H1 (cell line): ENCODE results near the gene KLK12. TPM values are rescaled to one million over a fixed set of nuclear protein-coding genes. Genes with fewer than 3 reads are reported as not detected.

Source experiments
- CTCF ChIA-PET: fragments of 300-600 bp; sonication (Branson Sonifier 250); formaldehyde crosslinking; loops from one replicate; lab custom pipeline; 2021; ENCODE audit not compliant: partially characterized antibody; lab: Charles Lee
- POLR2A ChIA-PET: fragments of 300-600 bp; sonication (Branson Sonifier 250); formaldehyde crosslinking; loops from one replicate; lab custom pipeline; 2021; ENCODE audit warnings: inconsistent platforms; ENCODE audit not compliant: partially characterized antibody; lab: Charles Lee
- DNase-seq, 2 experiments: peaks; one replicate each; pipeline versions ENCODE4 v3.0.0 to v3.0.0-alpha.2; 2010 to 2022; ENCODE audit warnings: low spot score in 2 of 2, low read depth in 1 of 2, mixed read lengths in 1 of 2
- FAIRE-seq: peaks from 2 replicates; lab custom pipeline; 2011; peaks lifted over from hg19 to GRCh38; lab: Jason Lieb, UNC
- H2AFZ ChIP-seq: 2 replicates; pipeline ENCODE4 v1.8.1; 2012; ENCODE audit warnings: low read length, inconsistent platforms
- H2AK5ac ChIP-seq: 2 replicates; pipeline ENCODE4 v1.6.1; 2013; ENCODE audit warnings: low read depth, low read length
- H2BK120ac ChIP-seq: replicated peaks from 2 replicates; pipeline ENCODE3; 2013; ENCODE audit warnings: low read depth, low read length, inconsistent platforms
- H2BK12ac ChIP-seq: 2 replicates; pipeline ENCODE4 v1.6.1; 2013; ENCODE audit warnings: low read depth, low read length
- H2BK15ac ChIP-seq: 2 replicates; pipeline ENCODE4 v1.6.1; 2013; ENCODE audit warnings: low read length
- H2BK20ac ChIP-seq: 2 replicates; pipeline ENCODE4 v1.6.1; 2013; ENCODE audit warnings: low read length
- H2BK5ac ChIP-seq: 2 replicates; pipeline ENCODE4 v1.6.1; 2013; ENCODE audit warnings: low read depth, low read length
- H3K14ac ChIP-seq: 2 replicates; pipeline ENCODE4 v1.6.1; 2013; ENCODE audit warnings: inconsistent platforms; ENCODE audit not compliant: insufficient read length
- H3K18ac ChIP-seq: 2 replicates; pipeline ENCODE4 v1.6.1; 2013; ENCODE audit warnings: low read length; ENCODE audit errors: extremely low read depth
- H3K23ac ChIP-seq: 2 replicates; pipeline ENCODE4 v1.6.1; 2013; ENCODE audit warnings: inconsistent platforms; ENCODE audit not compliant: insufficient read length
- H3K23me2 ChIP-seq: 2 replicates; pipeline ENCODE4 v1.6.1; 2013; ENCODE audit warnings: low read depth, low read length
- H3K27ac ChIP-seq: 2 replicates; pipeline ENCODE4 v1.6.1; 2011; ENCODE audit warnings: low read depth, low read length, inconsistent platforms
- H3K27me3 ChIP-seq, 4 experiments: replicated peaks in 1 of 4; 1 replicate in 1 of 4; 2 replicates in 3 of 4; pipeline versions ENCODE4 v1.6.1 to v1.8.1; 2011 to 2013; ENCODE audit warnings: low read length in 3 of 4, mild to moderate bottlenecking in 3 of 4, inconsistent platforms in 2 of 4, mixed read lengths in 2 of 4, moderate library complexity in 1 of 4; ENCODE audit not compliant: control insufficient read depth in 3 of 4, insufficient read depth in 3 of 4; ENCODE audit errors: extremely low read depth in 1 of 4
- H3K36me3 ChIP-seq, 4 experiments: 2 replicates each; pipeline versions ENCODE4 v1.6.1 to v1.8.1; 2011 to 2013; ENCODE audit warnings: mild to moderate bottlenecking in 4 of 4, low read length in 3 of 4, moderate library complexity in 2 of 4, control low read depth in 1 of 4, inconsistent platforms in 1 of 4; ENCODE audit not compliant: insufficient read depth in 4 of 4, control insufficient read depth in 2 of 4
- H3K4ac ChIP-seq: replicated peaks from 2 replicates; pipeline ENCODE3; 2013; ENCODE audit warnings: low read length, low read depth, mixed read lengths, inconsistent platforms; ENCODE audit not compliant: insufficient read length
- H3K4me1 ChIP-seq, 4 experiments: replicated peaks in 1 of 4; 1 replicate in 1 of 4; 2 replicates in 3 of 4; pipeline versions ENCODE4 v1.6.1 to v1.8.1; 2011 to 2013; ENCODE audit warnings: low read length in 3 of 4, inconsistent platforms in 2 of 4, mixed read lengths in 1 of 4; ENCODE audit not compliant: insufficient read depth in 4 of 4, control insufficient read depth in 3 of 4
- H3K4me2 ChIP-seq, 2 experiments: 2 replicates each; pipeline versions ENCODE4 v1.6.1 to v1.8.1; 2011 to 2013; ENCODE audit warnings: low read depth in 2 of 2, low read length in 2 of 2, control low read depth in 1 of 2, inconsistent platforms in 1 of 2, mild to moderate bottlenecking in 1 of 2; ENCODE audit not compliant: insufficient read depth in 1 of 2
- H3K4me3 ChIP-seq, 4 experiments: fragments of 200-600, 300-600 bp in 1 of 4; sonication (generic), shearing (Covaris generic), sonication (Bioruptor Twin) in 1 of 4; 2 replicates each; pipeline versions ENCODE4 v1.5.1 to v1.8.1; 2011 to 2016; ENCODE audit warnings: low read length in 4 of 4, low read depth in 3 of 4, control low read depth in 2 of 4, inconsistent platforms in 2 of 4, mild to moderate bottlenecking in 2 of 4, mixed read lengths in 1 of 4, moderate library complexity in 1 of 4; ENCODE audit not compliant: insufficient read depth in 2 of 4; ENCODE audit errors: extremely low read depth in 1 of 4
- H3K56ac ChIP-seq: replicated peaks from 2 replicates; pipeline ENCODE3; 2013; ENCODE audit warnings: low read depth, mild to moderate bottlenecking, mixed read lengths, low read length, inconsistent platforms; ENCODE audit not compliant: insufficient read length
- H3K79me1 ChIP-seq: 2 replicates; pipeline ENCODE4 v1.6.1; 2013; ENCODE audit warnings: low read depth, low read length, control low read depth
- H3K79me2 ChIP-seq, 2 experiments: 2 replicates each; pipeline versions ENCODE4 v1.6.1 to v1.8.1; 2012 to 2013; ENCODE audit warnings: low read length in 2 of 2, mild to moderate bottlenecking in 2 of 2, inconsistent platforms in 1 of 2; ENCODE audit not compliant: insufficient read depth in 2 of 2, control insufficient read depth in 1 of 2
- H3K9ac ChIP-seq, 4 experiments: replicated peaks in 1 of 4; 1 replicate in 1 of 4; 2 replicates in 3 of 4; pipeline versions ENCODE4 v1.6.1 to v1.8.1; 2011 to 2013; ENCODE audit warnings: low read depth in 3 of 4, low read length in 3 of 4, control low read depth in 2 of 4, mild to moderate bottlenecking in 2 of 4, moderate library complexity in 2 of 4, inconsistent platforms in 1 of 4; ENCODE audit errors: extremely low read depth in 1 of 4
- H3K9me3 ChIP-seq, 2 experiments: 2 replicates each; pipeline versions ENCODE4 v1.6.1 to v1.8.1; 2012 to 2013; ENCODE audit warnings: mild to moderate bottlenecking in 2 of 2, moderate library complexity in 2 of 2, control low read depth in 1 of 2, inconsistent platforms in 1 of 2, low read depth in 1 of 2, low read length in 1 of 2, mixed read lengths in 1 of 2; ENCODE audit not compliant: insufficient read depth in 2 of 2
- H4K20me1 ChIP-seq, 2 experiments: replicated peaks in 1 of 2; 2 replicates each; pipeline versions ENCODE3 to v1.8.1; 2011 to 2013; ENCODE audit warnings: inconsistent platforms in 2 of 2, low read length in 2 of 2, mild to moderate bottlenecking in 1 of 2; ENCODE audit not compliant: insufficient read depth in 2 of 2, control insufficient read depth in 1 of 2
- H4K5ac ChIP-seq: 2 replicates; pipeline ENCODE4 v1.6.1; 2013; ENCODE audit warnings: low read length, low read depth, mixed read lengths, inconsistent platforms; ENCODE audit not compliant: insufficient read length
- H4K8ac ChIP-seq: 2 replicates; pipeline ENCODE4 v1.8.0; 2013; ENCODE audit warnings: mild to moderate bottlenecking, moderate library complexity, low read length, inconsistent platforms; ENCODE audit not compliant: insufficient read depth; ENCODE audit errors: extremely low read depth
- H4K91ac ChIP-seq: replicated peaks from 2 replicates; pipeline ENCODE3; 2013; ENCODE audit warnings: low read length, mixed read lengths, inconsistent platforms; ENCODE audit not compliant: insufficient read length
- CTCF ChIP-seq, 3 experiments: IDR thresholded peaks; 1 replicate in 2 of 3; 2 replicates in 1 of 3; pipeline versions ENCODE4 v1.5.1 to v1.6.1; 2011; ENCODE audit warnings: low read length in 3 of 3, mild to moderate bottlenecking in 3 of 3, inconsistent platforms in 2 of 3, low read depth in 1 of 3, moderate library complexity in 1 of 3; ENCODE audit not compliant: insufficient read depth in 1 of 3; ENCODE audit errors: control extremely low read depth in 1 of 3
- WGBS, 2 experiments: shearing (Covaris generic) in 1 of 2; methylation state at CpG; one replicate each; pipeline versions ENCODE4 v1.1.6 to v1.1.7; 2013 to 2015; ENCODE audit warnings: low lambda C conversion rate in 2 of 2, mixed read lengths in 2 of 2, inconsistent platforms in 1 of 2, low coverage in 1 of 2, missing lambda C conversion rate in 1 of 2; ENCODE audit not compliant: insufficient replicate concordance in 2 of 2, insufficient coverage in 1 of 2, insufficient read length in 1 of 2; ENCODE audit errors: extremely low coverage in 1 of 2, missing lambda C conversion rate in 1 of 2; 5-methylcytosine and 5-hydroxymethylcytosine counted together
- polyA plus RNA-seq, 7 experiments: library from polyadenylated mRNA; depleted of rRNA in 3 of 7; stranded (reverse) in 5 of 7; unstranded in 2 of 7; fragments of >200 nt in 5 of 7; fragments of 200-250 nt in 2 of 7; gene quantifications; 1 replicate in 5 of 7; 2 replicates in 1 of 7; 4 replicates in 1 of 7; pipeline versions ENCODE4 v1.2.1 to v1.2.3, GENCODE V29; 2011 to 2013; ENCODE audit warnings: missing spikeins in 2 of 7, mixed read lengths in 2 of 7
- total RNA-seq: library from RNA; stranded (reverse); fragmentation: NEBNext Ultra II Directional; extraction: Animal tissue kit (Norgen Biotek cat#: 25700); gene quantifications from 2 replicates; pipeline ENCODE4 v1.2.1, GENCODE V29; 2021

The KLK12 gene
- total and polyA plus RNA-seq, 2 of the 8 experiments (the other 6 are each of a cell fraction or from before 2014, with no cell fraction given) = 0.24 TPM; not detected in 1

GRCh38 chr19:51082611-51083010 lies 47.8 kb upstream of the KLK12 start, which contains the start of gene KLK14:
Gene KLK14, minus strand, starts transcription at chr19:51082887. Its CDS starts 273 bp downstream, at chr19:51082614.
- Histone ChIP-seq H3K18ac (no peak within 1 kb of the TSS), H3K36me3 (no peaks in the 10 kb centered on the region), H3K4me3 (no peak within 1 kb of the TSS), H3K56ac (no peak within 1 kb of the TSS), H3K4ac (no peak within 1 kb of the TSS), H4K91ac (no peak within 1 kb of the TSS), H3K79me1 (no peaks in the 10 kb centered on the region), H2AFZ (no peak within 1 kb of the TSS), H2AK5ac (no peak within 1 kb of the TSS), H3K4me2 (no peak within 1 kb of the TSS), H3K9me3 (no peaks in the 10 kb centered on the region), H3K27ac (no peak within 1 kb of the TSS), H2BK120ac (no peak within 1 kb of the TSS), H2BK5ac (no peak within 1 kb of the TSS; the same call in 1 of the 2 replicates), H3K14ac (no peak within 1 kb of the TSS), H3K4me1 (peaks cover 0 to 4% (median 2%) of the 10 kb centered on the region in 4 experiments; a peak in 2 of 7 replicates), H2BK20ac (no peak within 1 kb of the TSS), H4K5ac (no peak within 1 kb of the TSS), H2BK12ac (peak within 1 kb of the TSS; percentile 92; the same call in 1 of the 2 replicates), H3K27me3 (no peaks in the 10 kb centered on the region), H3K23ac (no peak within 1 kb of the TSS), H3K79me2 (no peaks in the 10 kb centered on the region), H2BK15ac (no peak within 1 kb of the TSS), H3K23me2 (no peaks in the 10 kb centered on the region), H4K8ac (no peak within 1 kb of the TSS), H4K20me1 (no peaks in the 10 kb centered on the region), H3K9ac (no peak within 1 kb of the TSS)
- FAIRE-seq (no peak), DNase-seq (no peak)
- 58% methylated on average over 5 of the region's 7 CpGs; no CpG with 5 or more reads in 1 of the 2 experiments for WGBS, 2 experiments
- ChIA-PET POLR2A (no interaction called here), CTCF (no interaction called here)
- TF ChIP-seq CTCF (IDR thresholded peaks at IDR 0.05; ENCODE audit: control extremely low read depth in 1 of 3, insufficient read depth in 1 of 3, low read depth in 1 of 3, low read length in 3 of 3) = no peak
